Right renal pelvis (tissue), 4 donors: Measurements from ENCODE around the gene ERP44. TPM values are rescaled to one million over a fixed set of nuclear protein-coding genes. Genes with fewer than 3 reads are reported as not detected.
"Not testable (repeated sequence)": the region's sequence is repeated elsewhere in the genome, so short reads cannot be mapped to it uniquely, and the experiment has no call there.

Source experiments
- DNase-seq, 4 donors: peaks; one replicate each; pipeline ENCODE4 v3.0.0-alpha.2; 2013; ENCODE audit warnings: low read depth in 4 of 4, low spot score in 3 of 4, missing footprints in 1 of 4
- polyA plus RNA-seq, 4 donors: library from polyadenylated mRNA; unstranded; fragments of 120-200 nt; gene quantifications; one replicate each; pipeline ENCODE4 v1.2.1, GENCODE V29; 2013; ENCODE audit not compliant: insufficient read length in 4 of 4

ERP44 gene
- polyA plus RNA-seq, 4 donors: 35.7 to 44.2 (median 41.1) TPM

DNA sequence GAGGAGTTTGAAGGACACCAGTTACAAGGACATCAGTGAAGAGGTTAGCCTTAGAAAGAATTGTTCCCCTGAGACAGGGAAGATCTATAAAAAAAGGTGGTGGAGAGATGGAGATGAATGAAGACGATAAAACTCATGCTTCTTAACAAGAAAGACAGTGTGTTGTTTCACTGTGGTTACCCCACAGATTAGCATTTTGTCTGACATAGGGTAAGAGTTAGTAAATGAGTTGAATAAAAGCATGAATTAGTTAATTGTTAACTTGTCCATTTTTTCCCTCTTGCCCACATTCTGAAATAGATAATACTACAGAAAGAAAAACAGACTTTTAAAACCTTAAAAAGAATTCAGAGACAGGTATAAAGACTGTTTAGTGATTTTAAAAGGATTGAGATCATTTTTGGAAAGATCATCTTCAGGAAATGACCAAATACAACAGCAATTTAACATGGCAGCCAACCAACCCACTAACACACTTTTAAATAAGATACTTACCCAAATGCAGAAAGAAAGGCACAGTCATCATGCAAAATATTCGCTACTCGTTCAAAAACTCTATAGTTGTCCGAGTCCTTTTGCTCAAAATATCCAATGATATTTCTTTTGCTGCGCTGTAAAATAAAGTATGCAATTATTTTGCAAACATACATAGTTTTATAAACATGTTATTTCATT lies 78.5 kb downstream of the ERP44 start:
- DNase-seq: no peak

DNA sequence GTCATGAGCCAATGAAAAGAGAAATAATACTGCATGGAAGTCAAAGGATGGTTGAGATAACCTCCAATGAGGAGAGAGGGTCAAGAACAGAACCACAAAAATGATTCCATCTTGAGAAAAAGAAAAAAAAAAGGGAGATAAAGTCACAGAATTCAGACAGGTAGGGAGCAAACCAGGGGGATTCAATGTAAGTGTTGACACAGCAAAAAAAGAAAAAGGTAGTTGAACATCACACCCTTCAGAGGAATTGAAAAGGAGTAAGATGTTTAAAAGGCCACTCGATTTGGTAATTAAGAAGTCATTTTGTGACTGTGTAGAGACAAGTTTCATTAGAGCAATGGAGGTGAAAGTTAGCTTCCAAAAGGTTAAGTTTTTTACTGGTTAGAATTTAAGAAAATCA lies 79.3 kb downstream of the ERP44 start:
- no peak for DNase-seq

DNA sequence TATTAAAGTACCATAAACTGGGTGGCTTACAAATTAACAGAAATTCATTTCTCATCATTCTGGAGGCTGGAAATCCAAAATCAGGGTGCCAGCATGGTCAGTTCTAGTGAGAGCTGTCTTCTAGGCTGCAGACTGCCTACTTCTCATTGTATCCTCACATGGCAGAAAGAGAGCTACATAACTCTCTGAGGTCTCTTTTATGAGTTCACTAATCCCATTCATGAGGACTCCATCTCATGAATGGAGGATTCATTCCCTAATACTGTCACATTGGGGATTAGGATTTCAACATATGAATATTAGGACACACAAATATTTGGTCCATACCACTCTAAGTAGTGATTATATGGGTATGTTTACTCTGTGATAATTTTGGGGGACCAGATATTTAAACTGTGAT lies 84.0 kb downstream of the ERP44 start:
- DNase-seq: no peak

GRCh38 chr9:100013573-100013972 lies 85.2 kb downstream of the ERP44 start:
- no peak for DNase-seq

DNA sequence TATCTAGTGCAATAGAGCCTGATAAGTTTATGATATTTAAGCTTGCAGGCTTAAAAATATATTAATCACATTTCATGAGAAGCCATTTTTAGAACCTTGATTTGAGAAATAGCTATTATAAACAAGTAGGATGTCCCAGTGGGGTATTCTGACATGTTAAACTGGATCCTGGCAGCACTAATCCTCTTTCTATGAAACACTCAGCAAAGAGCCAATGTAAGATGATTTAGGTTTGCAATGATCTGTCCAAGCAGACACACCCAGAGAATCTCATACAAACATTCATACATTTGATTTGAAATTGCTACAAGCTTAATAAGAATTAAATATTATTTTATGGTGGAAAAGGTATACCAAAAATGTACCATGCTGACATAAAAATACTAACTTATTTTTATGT lies 86.5 kb downstream of the ERP44 start:
- no peak for DNase-seq

GRCh38 chr9:100011062-100011681 lies 87.6 kb downstream of the ERP44 start:
- DNase-seq: peak in 3 of 4 donors; percentile 3 to 10 (median 8)

DNA sequence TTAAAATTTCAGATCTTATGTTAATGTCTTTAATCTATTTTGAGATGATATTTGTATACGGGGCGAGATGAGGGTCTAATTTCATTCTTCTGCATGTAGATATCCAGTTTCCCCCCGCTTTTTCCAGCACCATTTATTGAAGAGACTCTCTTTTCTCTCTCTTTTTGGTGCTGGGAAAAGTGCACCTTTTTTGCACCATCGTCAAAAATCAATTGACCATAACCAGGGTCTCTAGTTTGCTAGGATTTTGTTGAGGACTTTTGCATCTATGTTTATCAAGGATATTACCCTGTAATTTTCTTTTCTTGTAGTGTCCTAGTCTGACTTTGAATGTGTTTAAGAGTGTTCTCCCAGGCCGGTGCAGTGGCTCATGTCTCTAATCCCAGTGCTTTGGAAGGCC lies 99.0 kb downstream of the ERP44 start:
- no peak for DNase-seq

- no peak for DNase-seq
Observed at GRCh38 chr9:99998866-99999265, 99.9 kb downstream of the ERP44 start.

DNA sequence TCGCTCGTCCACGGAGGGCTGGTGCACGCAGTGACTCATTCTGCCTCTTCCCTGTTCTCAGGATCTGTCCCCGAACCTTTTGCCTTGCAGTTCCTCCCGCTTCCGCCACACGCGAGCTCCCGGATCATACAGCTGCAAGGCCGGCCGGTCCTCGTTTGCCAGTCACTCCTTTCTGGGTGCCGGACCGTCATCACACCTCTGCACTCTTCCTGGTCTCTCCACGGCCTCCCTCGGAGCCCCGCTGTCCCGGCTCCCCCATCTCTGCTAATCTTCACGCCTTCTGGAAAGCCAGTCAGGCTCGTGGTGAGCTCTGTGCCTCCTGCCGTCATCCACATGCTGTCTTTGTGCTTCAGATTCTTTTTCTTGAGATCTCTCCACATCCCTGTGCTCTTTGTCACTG lies 100.5 kb downstream of the ERP44 start:
- no peak for DNase-seq

- DNase-seq: not testable (repeated sequence)
Observed at GRCh38 chr9:99990508-99990907, 108.3 kb downstream of the ERP44 start.

DNA sequence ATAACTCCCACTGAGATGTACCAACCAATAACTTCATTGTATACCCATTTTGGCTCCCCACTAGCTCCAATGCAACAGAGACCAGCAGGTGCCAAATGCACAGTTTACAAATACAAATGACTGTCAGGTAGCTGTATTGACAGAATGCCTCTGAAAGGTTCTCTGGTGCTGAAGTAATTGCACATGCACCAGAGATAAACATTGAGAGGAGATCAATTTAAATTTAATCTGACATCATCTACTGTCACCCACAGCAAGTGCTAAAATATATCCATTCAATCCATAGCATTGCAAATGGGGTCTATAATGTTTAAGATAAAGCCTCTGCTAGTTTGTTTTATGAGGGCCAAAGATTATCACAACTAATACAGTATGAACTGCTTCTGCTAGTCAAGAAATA lies 112.2 kb downstream of the ERP44 start:
- DNase-seq: no peak

GRCh38 chr9:99980598-99980997 lies 118.2 kb downstream of the ERP44 start:
- DNase-seq: no peak

GRCh38 chr9:99978221-99978620 lies 120.6 kb downstream of the ERP44 start:
- DNase-seq: no peak

DNA sequence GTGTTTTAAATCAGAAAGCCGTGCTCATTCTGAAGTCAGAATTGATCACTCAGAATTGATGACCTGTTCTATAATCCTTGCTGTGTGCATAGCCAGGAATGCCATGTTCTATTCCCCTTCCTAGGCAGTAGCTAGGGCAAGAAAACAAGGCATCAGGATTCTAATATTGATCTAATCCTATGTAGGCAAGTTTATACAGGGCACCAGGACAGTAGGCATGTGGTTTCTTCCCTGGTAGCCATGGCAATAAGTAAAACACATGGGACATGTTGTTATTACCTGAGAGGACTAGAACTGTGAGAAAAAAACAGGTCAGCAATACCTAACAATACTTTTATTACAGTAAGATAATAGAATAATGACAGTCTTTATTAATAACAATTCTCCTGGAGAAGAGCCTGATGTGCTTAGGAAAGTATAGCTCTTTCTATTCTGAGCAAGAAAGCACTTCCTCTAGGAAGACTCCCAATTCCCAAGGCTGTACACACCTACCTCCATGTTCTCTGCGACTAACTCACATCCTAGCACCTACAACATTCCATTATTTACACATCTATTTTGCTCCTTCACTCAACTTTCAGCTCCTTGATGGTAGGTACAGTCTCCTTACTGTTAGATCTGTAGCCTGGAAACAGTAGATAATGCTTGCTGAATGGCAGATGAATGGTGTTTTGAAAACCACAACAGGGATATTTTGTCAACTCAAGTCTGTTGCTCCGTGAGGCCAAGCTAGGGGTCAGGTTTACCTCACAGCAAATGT lies 121.6 kb downstream of the ERP44 start:
- no peak for DNase-seq

- no peak for DNase-seq
Observed at GRCh38 chr9:99973455-99973854, 125.3 kb downstream of the ERP44 start.

- no peak for DNase-seq
Observed at GRCh38 chr9:99971410-99971809, 127.4 kb downstream of the ERP44 start.

- DNase-seq: no peak
Observed at GRCh38 chr9:99970481-99970880, 128.3 kb downstream of the ERP44 start.

DNA sequence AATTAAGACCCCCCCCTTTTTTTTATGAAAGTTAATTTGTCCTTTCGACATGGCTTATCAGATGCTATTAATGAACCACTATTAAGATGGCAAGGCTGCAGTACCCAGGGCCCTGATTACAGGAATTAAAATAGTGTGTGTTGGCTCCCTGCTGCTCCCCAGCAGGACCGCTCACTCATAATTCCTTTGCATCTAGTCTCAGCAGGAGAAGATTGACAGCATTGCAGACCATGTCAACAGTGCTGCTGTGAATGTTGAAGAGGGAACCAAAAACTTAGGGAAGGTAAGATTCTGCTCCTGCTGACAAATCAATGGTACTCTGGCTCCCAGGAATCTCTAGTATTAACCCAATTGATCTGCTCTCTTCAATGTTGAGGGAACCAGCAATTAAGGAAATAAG lies 131.3 kb downstream of the ERP44 start:
- no peak for DNase-seq

- DNase-seq: no peak
Observed at GRCh38 chr9:99966716-99967115, 132.1 kb downstream of the ERP44 start.

- DNase-seq: no peak
Observed at GRCh38 chr9:99966001-99966400, 132.8 kb downstream of the ERP44 start.

DNA sequence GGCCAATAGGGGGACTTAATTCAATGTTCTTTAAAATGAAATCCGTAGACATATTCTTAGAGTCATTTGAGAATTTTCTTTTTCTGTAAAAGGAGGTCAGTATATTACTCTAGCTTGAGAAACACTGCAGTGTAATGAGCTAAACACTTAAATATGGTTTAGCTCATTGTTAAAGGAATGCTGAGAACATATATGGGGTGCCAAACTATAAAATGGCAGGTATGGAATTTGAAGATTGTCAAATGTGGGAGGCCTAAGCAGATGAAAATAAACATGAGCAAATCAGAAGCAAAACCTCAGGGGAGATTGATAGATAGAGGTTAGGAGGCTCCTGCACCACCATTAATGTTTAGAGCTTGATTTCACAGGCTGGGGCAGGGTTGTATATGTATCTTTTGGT lies 134.5 kb downstream of the ERP44 start:
- DNase-seq: no peak
